Testis (tissue), 2 donors: ENCODE results near the gene CYTL1.

ENCODE experiments used
- CTCF ChIP-seq, 3 experiments: fragments of 450-650 bp in 2 of 3; fragments of 200-600 bp in 1 of 3; sonication (generic) in 1 of 3; IDR thresholded peaks; one replicate each; pipeline ENCODE4 v1.5.1; 2016 to 2019; ENCODE audit warnings: antibody characterized with exemption in 3 of 3, mild to moderate bottlenecking in 2 of 3, moderate library complexity in 1 of 3
- POLR2A ChIP-seq: fragments of 450-650 bp; IDR thresholded peaks from one replicate; pipeline ENCODE4 v1.6.1; 2017; ENCODE audit warnings: antibody characterized with exemption, mild to moderate bottlenecking, moderate library complexity

DNA sequence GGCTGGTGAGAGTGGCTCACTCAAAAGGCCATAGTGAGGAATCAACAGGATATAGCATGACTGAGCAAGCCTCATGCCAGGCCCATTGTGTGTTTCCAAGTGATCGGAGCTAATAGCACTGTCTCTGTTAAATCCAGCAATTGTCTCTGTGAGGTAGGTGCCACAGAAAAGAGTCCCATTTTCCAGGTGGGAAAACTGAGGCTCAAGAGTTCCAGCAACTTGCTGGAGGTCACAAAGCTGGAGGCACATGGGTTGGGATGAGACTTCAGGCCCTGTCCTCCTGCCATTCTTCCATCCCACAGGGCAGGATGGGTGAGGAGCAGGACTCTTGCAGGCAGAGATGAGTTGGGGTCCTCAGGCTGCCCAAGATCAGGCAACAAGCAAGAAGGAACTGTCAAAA is 1.1 kb upstream of the CYTL1 start:
- TF ChIP-seq CTCF (IDR thresholded peaks at IDR 0.05): no peak
- TF ChIP-seq POLR2A: no peak
